GM23248 (cell line): ENCODE results near the gene VAV2. TPM values are rescaled to one million over a fixed set of nuclear protein-coding genes. Genes with fewer than 3 reads are reported as not detected.

Experiments used
- DNase-seq: peaks from one replicate; pipeline ENCODE4 v3.0.0-alpha.2; 2015
- H2AFZ ChIP-seq: fragments of 200-600 bp; sonication (generic); 2 replicates; pipeline ENCODE4 v1.6.1; 2016; ENCODE audit warnings: antibody characterized with exemption
- H3F3A ChIP-seq: fragments of 200-600 bp; sonication (generic); 2 replicates; pipeline ENCODE4 v1.6.1; 2016; ENCODE audit warnings: mild to moderate bottlenecking, antibody characterized with exemption, mixed run types; ENCODE audit not compliant: insufficient read depth
- H3K27ac ChIP-seq: fragments of 200-600 bp; sonication (generic); 2 replicates; pipeline ENCODE4 v1.5.1; 2016; ENCODE audit warnings: mild to moderate bottlenecking
- H3K27me3 ChIP-seq: fragments of 200-600 bp; sonication (generic); replicated peaks from 2 replicates; pipeline ENCODE4 v1.6.1; 2016; ENCODE audit warnings: mild to moderate bottlenecking; ENCODE audit not compliant: insufficient read depth
- H3K36me3 ChIP-seq: fragments of 200-600 bp; sonication (generic); 2 replicates; pipeline ENCODE4 v1.6.1; 2016; ENCODE audit warnings: low read depth, mild to moderate bottlenecking
- H3K4me1 ChIP-seq: fragments of 200-600 bp; sonication (generic); 2 replicates; pipeline ENCODE4 v1.6.1; 2016; ENCODE audit warnings: mild to moderate bottlenecking; ENCODE audit not compliant: insufficient read depth
- H3K4me2 ChIP-seq: fragments of 200-600 bp; sonication (generic); one replicate; pipeline ENCODE4 v1.6.1; 2016; ENCODE audit warnings: mild to moderate bottlenecking; ENCODE audit not compliant: unreplicated experiment
- H3K4me3 ChIP-seq: fragments of 200-600 bp; sonication (generic); 2 replicates; pipeline ENCODE4 v1.5.1; 2016; ENCODE audit warnings: mild to moderate bottlenecking
- H3K79me2 ChIP-seq: fragments of 200-600 bp; sonication (generic); 2 replicates; pipeline ENCODE4 v1.6.1; 2016; ENCODE audit warnings: mild to moderate bottlenecking; ENCODE audit not compliant: insufficient read depth
- H3K9ac ChIP-seq: fragments of 200-600 bp; sonication (generic); 2 replicates; pipeline ENCODE4 v1.6.1; 2016; ENCODE audit warnings: mild to moderate bottlenecking
- H3K9me2 ChIP-seq: fragments of 200-600 bp; sonication (generic); 2 replicates; pipeline ENCODE4 v1.6.1; 2016; ENCODE audit warnings: mixed run types, mild to moderate bottlenecking, moderate library complexity; ENCODE audit not compliant: insufficient read depth
- H3K9me3 ChIP-seq: fragments of 200-600 bp; sonication (generic); one replicate; pipeline ENCODE4 v1.6.1; 2017; ENCODE audit warnings: low read depth
- H4K20me1 ChIP-seq: fragments of 200-600 bp; sonication (generic); 2 replicates; pipeline ENCODE4 v1.6.0; 2016; ENCODE audit not compliant: insufficient read depth
- EZH2 ChIP-seq: fragments of 200-600 bp; sonication (generic); IDR thresholded peaks from 2 replicates; pipeline ENCODE4 v1.6.1; 2018; ENCODE audit warnings: antibody characterized with exemption, mild to moderate bottlenecking; ENCODE audit not compliant: insufficient read depth, poor library complexity, severe bottlenecking
- EZH2phosphoT487 ChIP-seq: fragments of 200-600 bp; sonication (generic); IDR thresholded peaks from 2 replicates; pipeline ENCODE4 v1.6.1; 2018; ENCODE audit warnings: antibody characterized with exemption, moderate library complexity, mild to moderate bottlenecking, low read depth; ENCODE audit not compliant: insufficient read depth
- WGBS, 2 experiments: methylation state at CpG; one replicate each; pipeline ENCODE4 v1.1.6; 2015 to 2017; ENCODE audit warnings: low lambda C conversion rate in 2 of 2, low coverage in 1 of 2; ENCODE audit errors: missing lambda C conversion rate in 2 of 2; 5-methylcytosine and 5-hydroxymethylcytosine counted together
- in situ Hi-C: fragments of 300-500 bp; cut with MboI; formaldehyde crosslinking; loops from 2 replicates; pipeline ENCODE4 v1.15.0; 2020
- polyA plus RNA-seq: library from polyadenylated mRNA; unstranded; fragments of >200 nt; fragmentation: Nextera tagmentation; extraction: Ambion mirVana; gene quantifications from 2 replicates; pipeline ENCODE4 v1.2.1, GENCODE V29; 2016
- total RNA-seq: library from RNA; depleted of rRNA; stranded (reverse); fragments of >200 nt; shearing (Covaris generic); gene quantifications from 2 replicates; pipeline ENCODE4 v1.2.3, GENCODE V29; 2014

The VAV2 gene
- total and polyA plus RNA-seq, 2 experiments from 2014 or later, result 6.7 to 9.0 TPM

GRCh38 chr9:133873461-133873891 is 118.6 kb downstream of the VAV2 start:
- DNase-seq, result no peak
- Histone ChIP-seq H3K9me3 (no peaks in the 10 kb centered on the region), H3K27me3 (no peaks in the 10 kb centered on the region), H3K27ac (peak overlapping the region; percentile 26), H3F3A (0 out of 2 replicates have a peak, but pooled peaks cover 6% of the 10 kb centered on the region), H3K79me2 (peaks cover 33% of the 10 kb centered on the region), H3K36me3 (no peaks in the 10 kb centered on the region), H4K20me1 (no peaks in the 10 kb centered on the region; the same call in 1 of the 2 replicates), H3K4me3 (no peak overlapping the region), H3K4me2 (no peak overlapping the region), H3K9me2 (no peaks in the 10 kb centered on the region), H2AFZ (no peak overlapping the region), H3K4me1 (peaks cover 14% of the 10 kb centered on the region; the same call in 1 of the 2 replicates), H3K9ac (peak overlapping the region; percentile 41)
- in situ Hi-C loops, result no loop called here
- TF ChIP-seq EZH2, result no peak
- no peak for TF ChIP-seq EZH2phosphoT487
- 91 to 96% methylated on average over 9 of the region's 9 CpGs for WGBS, 2 experiments

DNA sequence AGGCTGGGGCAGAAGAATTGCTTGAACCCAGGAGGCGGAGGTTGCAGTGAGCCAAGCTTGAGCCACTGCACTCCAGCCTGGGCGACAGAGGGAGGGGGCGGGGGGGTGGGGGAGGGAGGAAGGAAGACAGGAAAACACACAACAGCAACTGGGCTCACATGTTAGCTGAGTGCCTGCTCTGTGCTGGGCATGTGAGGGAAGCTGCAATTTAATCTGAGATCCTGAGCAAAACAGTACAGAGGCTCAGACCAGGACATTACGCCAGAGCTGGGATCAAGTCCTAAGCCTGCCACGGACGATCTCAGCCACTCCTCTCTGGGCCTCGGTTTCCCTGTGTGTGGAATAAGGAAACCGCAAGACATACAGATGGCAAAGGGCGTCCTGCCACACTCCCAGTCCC is 119.1 kb downstream of the VAV2 start:
- no peak overlapping the region for H3K4me2 ChIP-seq
- no peak overlapping the region for H3K4me3 ChIP-seq
- no peak overlapping the region for H2AFZ ChIP-seq
- H3F3A ChIP-seq, result 0 out of 2 replicates have a peak, but pooled peaks cover 6% of the 10 kb centered on the region
- H3K9ac ChIP-seq, result no peak overlapping the region
- no peak overlapping the region for H3K27ac ChIP-seq
- TF ChIP-seq EZH2 (no peak), EZH2phosphoT487 (no peak)
- no peaks in the 10 kb centered on the region for H3K27me3 ChIP-seq
- in situ Hi-C loops, result no loop called here
- no peaks in the 10 kb centered on the region; the same call in 1 of the 2 replicates for H4K20me1 ChIP-seq
- H3K4me1 ChIP-seq, result peaks cover 14% of the 10 kb centered on the region; the same call in 1 of the 2 replicates
- WGBS, 2 experiments, result 96 to 98% methylated on average over 9 of the region's 9 CpGs
- H3K9me3 ChIP-seq, result no peaks in the 10 kb centered on the region
- no peak for DNase-seq
- peaks cover 38% of the 10 kb centered on the region for H3K79me2 ChIP-seq
- H3K9me2 ChIP-seq, result no peaks in the 10 kb centered on the region
- H3K36me3 ChIP-seq, result no peaks in the 10 kb centered on the region

GRCh38 chr9:133870598-133871595 is 121.2 kb downstream of the VAV2 start:
- Histone ChIP-seq H2AFZ (no peak overlapping the region), H3F3A (0 out of 2 replicates have a peak, but pooled peaks cover 6% of the 10 kb centered on the region), H3K9me2 (no peaks in the 10 kb centered on the region), H3K27me3 (no peaks in the 10 kb centered on the region), H3K9ac (no peak overlapping the region), H3K4me3 (no peak overlapping the region), H3K4me1 (peaks cover 14% of the 10 kb centered on the region; the same call in 1 of the 2 replicates), H3K36me3 (no peaks in the 10 kb centered on the region), H3K79me2 (peaks cover 38% of the 10 kb centered on the region), H3K9me3 (no peaks in the 10 kb centered on the region), H4K20me1 (no peaks in the 10 kb centered on the region; the same call in 1 of the 2 replicates), H3K27ac (no peak overlapping the region), H3K4me2 (no peak overlapping the region)
- no peak for DNase-seq
- no peak for TF ChIP-seq EZH2
- no peak for TF ChIP-seq EZH2phosphoT487
- 93 to 97% methylated on average over 8 to 12 of the region's 12 CpGs for WGBS, 2 experiments
- in situ Hi-C loops, result no loop called here

- Histone ChIP-seq H3K4me2 (no peak overlapping the region), H3K9me3 (no peaks in the 10 kb centered on the region), H3K9me2 (no peaks in the 10 kb centered on the region), H3K4me1 (peaks cover 14% of the 10 kb centered on the region; the same call in 1 of the 2 replicates), H3K4me3 (no peak overlapping the region), H3F3A (0 out of 2 replicates have a peak, but pooled peaks cover 6% of the 10 kb centered on the region), H2AFZ (no peak overlapping the region), H3K27me3 (no peaks in the 10 kb centered on the region), H4K20me1 (no peaks in the 10 kb centered on the region; the same call in 1 of the 2 replicates), H3K27ac (no peak overlapping the region), H3K79me2 (peaks cover 43% of the 10 kb centered on the region), H3K9ac (no peak overlapping the region), H3K36me3 (no peaks in the 10 kb centered on the region)
- WGBS, 2 experiments, result 85 to 91% methylated on average over 19 of the region's 19 CpGs
- TF ChIP-seq EZH2, result no peak
- no peak for DNase-seq
- in situ Hi-C loops, result no loop called here
Observed at GRCh38 chr9:133869674-133870405, 122.3 kb downstream of the VAV2 start.
